Measurements from ENCODE around the gene TPM3.

DNA sequence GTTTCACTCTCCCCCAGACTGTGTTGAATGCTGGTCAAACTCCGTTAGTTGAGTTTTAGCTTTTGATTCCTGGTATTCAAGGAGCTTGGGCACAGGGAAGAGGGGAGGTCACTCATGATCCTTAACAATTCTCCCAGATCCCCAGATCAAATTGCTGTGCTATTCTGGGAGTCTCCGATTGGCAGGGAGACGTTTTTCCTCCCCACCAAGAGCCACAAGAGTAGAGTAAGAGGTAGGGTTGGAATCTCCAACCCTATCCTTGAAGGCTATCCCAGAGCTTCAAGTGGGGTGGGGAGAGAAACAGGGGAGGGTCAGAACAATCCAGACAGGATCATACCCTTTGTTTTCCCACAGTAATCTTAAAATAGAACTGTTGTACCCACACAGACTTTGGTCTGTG, 576 bp upstream of the TPM3 start:
- TF ChIP-seq EZH2phosphoT487 (IDR thresholded peaks at IDR 0.05; ENCODE audit: insufficient read depth, low read depth) (no peak), EZH2 (IDR thresholded peaks at IDR 0.05; ENCODE audit: insufficient read depth, poor library complexity, severe bottlenecking) (no peak)

Data from GM23248 (cell line).